Gastrocnemius medialis (tissue), 4 donors: Measurements from ENCODE around the gene AHCYL1.

ENCODE experiments used
- POLR2A ChIP-seq, 2 donors: fragments of 450-650 bp; IDR thresholded peaks; one replicate each; pipeline ENCODE4 v1.6.1; 2017; ENCODE audit warnings: antibody characterized with exemption in 2 of 2, mild to moderate bottlenecking in 2 of 2, moderate library complexity in 2 of 2
- TF ChIP-seq, protein P1 (sequence below), 5 experiments: fragments of 450-650 bp in 3 of 5; fragments of 200-600 bp in 2 of 5; sonication (generic) in 2 of 5; IDR thresholded peaks in 4 of 5; conservative IDR thresholded peaks in 1 of 5; 1 replicate in 4 of 5; 2 replicates in 1 of 5; pipeline ENCODE4 v1.5.1; 2016 to 2019; ENCODE audit warnings: antibody characterized with exemption in 5 of 5, mild to moderate bottlenecking in 3 of 5, moderate library complexity in 3 of 5

DNA sequence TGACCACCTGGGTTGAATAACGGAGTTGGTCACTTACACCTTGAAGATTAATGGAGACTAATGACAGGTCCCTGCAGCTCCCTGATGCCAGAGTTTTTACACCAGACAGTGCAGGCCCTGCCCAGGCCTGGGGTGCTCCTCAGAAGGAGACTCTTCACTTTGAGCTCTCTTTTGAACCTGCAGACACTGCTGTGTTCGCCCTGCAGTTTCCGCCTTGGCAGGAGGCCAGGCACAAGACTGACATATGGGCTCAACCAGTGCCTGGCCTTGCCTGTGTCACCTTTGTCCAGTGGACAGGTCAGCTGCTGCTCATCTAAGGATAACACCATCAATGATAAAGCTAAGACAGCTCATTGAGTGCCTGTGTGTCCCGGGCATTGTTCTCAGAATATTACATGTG is 55.1 kb downstream of the AHCYL1 start:
- TF ChIP-seq, protein P1, sequence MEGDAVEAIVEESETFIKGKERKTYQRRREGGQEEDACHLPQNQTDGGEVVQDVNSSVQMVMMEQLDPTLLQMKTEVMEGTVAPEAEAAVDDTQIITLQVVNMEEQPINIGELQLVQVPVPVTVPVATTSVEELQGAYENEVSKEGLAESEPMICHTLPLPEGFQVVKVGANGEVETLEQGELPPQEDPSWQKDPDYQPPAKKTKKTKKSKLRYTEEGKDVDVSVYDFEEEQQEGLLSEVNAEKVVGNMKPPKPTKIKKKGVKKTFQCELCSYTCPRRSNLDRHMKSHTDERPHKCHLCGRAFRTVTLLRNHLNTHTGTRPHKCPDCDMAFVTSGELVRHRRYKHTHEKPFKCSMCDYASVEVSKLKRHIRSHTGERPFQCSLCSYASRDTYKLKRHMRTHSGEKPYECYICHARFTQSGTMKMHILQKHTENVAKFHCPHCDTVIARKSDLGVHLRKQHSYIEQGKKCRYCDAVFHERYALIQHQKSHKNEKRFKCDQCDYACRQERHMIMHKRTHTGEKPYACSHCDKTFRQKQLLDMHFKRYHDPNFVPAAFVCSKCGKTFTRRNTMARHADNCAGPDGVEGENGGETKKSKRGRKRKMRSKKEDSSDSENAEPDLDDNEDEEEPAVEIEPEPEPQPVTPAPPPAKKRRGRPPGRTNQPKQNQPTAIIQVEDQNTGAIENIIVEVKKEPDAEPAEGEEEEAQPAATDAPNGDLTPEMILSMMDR (IDR thresholded peaks at IDR 0.05 in 4 of 5, conservative IDR thresholded peaks at IDR 0.05 in 1 of 5): no peak
- TF ChIP-seq POLR2A (IDR thresholded peaks at IDR 0.05): no peak
